Fibroblast of villous mesenchyme (primary cell): ENCODE measurements around the gene RALA. TPM values are rescaled to one million over a fixed set of nuclear protein-coding genes. Genes with fewer than 3 reads are reported as not detected.

ENCODE experiments used
- DNase-seq: peaks from one replicate; pipeline ENCODE4 v3.0.0-alpha.2; 2010; ENCODE audit warnings: low read depth
- H3K4me3 ChIP-seq: 2 replicates; pipeline ENCODE4 v1.5.1; 2011; ENCODE audit warnings: low read depth, mild to moderate bottlenecking, low read length
- total RNA-seq: library from RNA; depleted of rRNA; stranded (reverse); fragments of >200 nt; gene quantifications from 2 replicates; pipeline ENCODE4 v1.2.3, GENCODE V29; 2012
- TF ChIP-seq, protein P1 (sequence below): IDR thresholded peaks from 2 replicates; pipeline ENCODE4 v1.5.1; 2012; ENCODE audit warnings: low read depth, mild to moderate bottlenecking, low read length; ENCODE audit not compliant: insufficient read depth

RALA gene
- total RNA-seq, 1 donor, result 20.3 TPM

GRCh38 chr7:39733881-39734632 is 110.7 kb downstream of the RALA start:
- TF ChIP-seq, protein P1, sequence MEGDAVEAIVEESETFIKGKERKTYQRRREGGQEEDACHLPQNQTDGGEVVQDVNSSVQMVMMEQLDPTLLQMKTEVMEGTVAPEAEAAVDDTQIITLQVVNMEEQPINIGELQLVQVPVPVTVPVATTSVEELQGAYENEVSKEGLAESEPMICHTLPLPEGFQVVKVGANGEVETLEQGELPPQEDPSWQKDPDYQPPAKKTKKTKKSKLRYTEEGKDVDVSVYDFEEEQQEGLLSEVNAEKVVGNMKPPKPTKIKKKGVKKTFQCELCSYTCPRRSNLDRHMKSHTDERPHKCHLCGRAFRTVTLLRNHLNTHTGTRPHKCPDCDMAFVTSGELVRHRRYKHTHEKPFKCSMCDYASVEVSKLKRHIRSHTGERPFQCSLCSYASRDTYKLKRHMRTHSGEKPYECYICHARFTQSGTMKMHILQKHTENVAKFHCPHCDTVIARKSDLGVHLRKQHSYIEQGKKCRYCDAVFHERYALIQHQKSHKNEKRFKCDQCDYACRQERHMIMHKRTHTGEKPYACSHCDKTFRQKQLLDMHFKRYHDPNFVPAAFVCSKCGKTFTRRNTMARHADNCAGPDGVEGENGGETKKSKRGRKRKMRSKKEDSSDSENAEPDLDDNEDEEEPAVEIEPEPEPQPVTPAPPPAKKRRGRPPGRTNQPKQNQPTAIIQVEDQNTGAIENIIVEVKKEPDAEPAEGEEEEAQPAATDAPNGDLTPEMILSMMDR, result no peak
- peak; percentile 60 for DNase-seq

GRCh38 chr7:39734633-39735004 is 111.2 kb downstream of the RALA start:
- H3K4me3 ChIP-seq, result no peak overlapping the region
- TF ChIP-seq, protein P1, result no peak

More at GRCh38 chr7:39733881-39734632, 110.7 kb downstream of the RALA start:
- peak overlapping the region; percentile 62 for H3K4me3 ChIP-seq

GRCh38 chr7:39735903-39736302 is 112.5 kb downstream of the RALA start:
- TF ChIP-seq, protein P1, result no peak
- H3K4me3 ChIP-seq, result no peak overlapping the region
- DNase-seq, result peak; percentile 56

More at GRCh38 chr7:39734633-39735004, 111.2 kb downstream of the RALA start:
- DNase-seq, result no peak

- peak; percentile 70 for DNase-seq
- TF ChIP-seq, protein P1, result peak; percentile 91
- no peak overlapping the region for H3K4me3 ChIP-seq
Measured at GRCh38 chr7:39741942-39742623, 118.7 kb downstream of the RALA start.

- DNase-seq, result no peak
- no peak overlapping the region for H3K4me3 ChIP-seq
- TF ChIP-seq, protein P1, result no peak
Measured at GRCh38 chr7:39744620-39745019, 121.2 kb downstream of the RALA start.

DNA sequence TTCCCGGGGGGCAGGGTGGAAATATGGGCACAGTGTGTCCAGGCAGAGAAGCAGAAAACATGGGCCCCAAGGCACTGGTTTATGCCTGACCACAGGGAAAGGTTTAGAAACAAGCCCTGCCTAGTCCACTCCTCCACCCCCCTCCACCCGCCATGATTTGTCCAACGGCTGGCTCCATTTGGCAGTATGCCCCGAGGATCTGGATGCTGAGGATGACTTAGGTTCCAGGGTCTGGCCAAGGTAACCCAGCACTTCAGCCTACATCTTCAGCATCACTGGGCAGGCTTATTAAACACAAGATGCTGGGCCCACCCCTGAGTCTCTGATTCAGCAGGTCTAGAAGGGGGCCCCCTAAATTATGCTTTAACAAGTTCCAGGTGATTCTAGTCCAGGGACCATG is 121.9 kb downstream of the RALA start:
- no peak for DNase-seq
- TF ChIP-seq, protein P1, result no peak
- H3K4me3 ChIP-seq, result no peak overlapping the region
